Tibial nerve (tissue), 3 donors: ENCODE data around the gene KDM5B.

Experiments
- CTCF ChIP-seq, 5 experiments: fragments of 200-600 bp in 3 of 5; fragments of 450-650 bp in 2 of 5; sonication (generic) in 3 of 5; IDR thresholded peaks; one replicate each; pipeline ENCODE4 v1.5.1; 2016 to 2019; ENCODE audit warnings: antibody characterized with exemption in 5 of 5, mild to moderate bottlenecking in 3 of 5, moderate library complexity in 2 of 5
- POLR2A ChIP-seq, 2 donors: fragments of 450-650 bp; IDR thresholded peaks; one replicate each; pipeline ENCODE4 v1.6.1; 2017; ENCODE audit warnings: antibody characterized with exemption in 2 of 2, mild to moderate bottlenecking in 2 of 2, moderate library complexity in 2 of 2

DNA sequence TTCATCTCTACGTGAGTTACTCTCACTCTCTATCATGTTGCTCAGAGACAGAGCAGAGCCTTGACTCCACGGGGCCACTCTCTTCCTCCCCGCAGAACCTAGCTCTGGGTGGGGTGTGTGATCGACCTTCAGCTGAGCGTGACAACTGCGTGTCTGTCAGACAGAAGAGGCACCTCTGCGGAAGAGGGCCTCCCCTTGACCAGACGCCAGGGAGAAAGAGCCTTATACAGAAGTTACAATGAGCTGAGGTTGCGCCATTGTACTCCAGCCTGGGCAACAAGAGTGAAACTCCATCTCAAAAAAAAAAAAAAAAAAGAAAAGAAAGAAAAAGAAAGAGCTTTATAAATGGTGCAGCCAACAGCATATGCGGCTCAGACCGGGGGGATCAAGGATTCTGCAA is 120.9 kb downstream of the KDM5B start:
- TF ChIP-seq CTCF (IDR thresholded peaks at IDR 0.05) (no peak), POLR2A (IDR thresholded peaks at IDR 0.05) (no peak)
